SHP77 treated with DMSO at 0.1 percent for 48 hours (cell line): ENCODE data around the gene SHANK1.
A peak's percentile ranks its signal among the peaks of the same experiment; 100 is the strongest.

Experiments used
- DNase-seq: peaks from one replicate; lab custom pipeline; 2025; lab: John Stamatoyannopoulos, UW

The SHANK1 gene

GRCh38 chr19:50686310-50687032 is 33.1 kb downstream of the SHANK1 start:
- DNase-seq, result no peak

GRCh38 chr19:50679177-50680125 is 40.2 kb downstream of the SHANK1 start:
- peak; percentile 18 for DNase-seq

GRCh38 chr19:50678323-50678722 is 41.3 kb downstream of the SHANK1 start:
- no peak for DNase-seq

DNA sequence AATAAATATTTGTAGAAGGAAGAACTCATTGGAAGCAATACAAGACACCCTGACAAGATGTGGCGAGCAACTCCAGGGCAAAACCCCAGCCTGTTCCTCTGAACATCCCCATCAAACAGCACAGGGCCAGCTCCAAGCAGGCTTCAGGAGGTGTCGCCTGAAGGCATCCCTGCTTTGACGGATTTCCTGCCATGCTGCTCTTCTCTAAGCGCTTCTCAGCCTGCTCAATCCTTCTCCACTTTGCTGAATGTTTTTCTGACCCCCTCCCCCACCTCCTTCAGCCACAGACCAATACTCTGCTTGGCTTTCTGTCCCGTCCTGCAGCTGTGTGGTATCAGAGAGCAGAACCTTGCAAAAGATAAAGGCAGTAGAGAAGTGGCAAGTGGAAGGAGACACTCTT is 42.0 kb downstream of the SHANK1 start:
- no peak for DNase-seq

DNA sequence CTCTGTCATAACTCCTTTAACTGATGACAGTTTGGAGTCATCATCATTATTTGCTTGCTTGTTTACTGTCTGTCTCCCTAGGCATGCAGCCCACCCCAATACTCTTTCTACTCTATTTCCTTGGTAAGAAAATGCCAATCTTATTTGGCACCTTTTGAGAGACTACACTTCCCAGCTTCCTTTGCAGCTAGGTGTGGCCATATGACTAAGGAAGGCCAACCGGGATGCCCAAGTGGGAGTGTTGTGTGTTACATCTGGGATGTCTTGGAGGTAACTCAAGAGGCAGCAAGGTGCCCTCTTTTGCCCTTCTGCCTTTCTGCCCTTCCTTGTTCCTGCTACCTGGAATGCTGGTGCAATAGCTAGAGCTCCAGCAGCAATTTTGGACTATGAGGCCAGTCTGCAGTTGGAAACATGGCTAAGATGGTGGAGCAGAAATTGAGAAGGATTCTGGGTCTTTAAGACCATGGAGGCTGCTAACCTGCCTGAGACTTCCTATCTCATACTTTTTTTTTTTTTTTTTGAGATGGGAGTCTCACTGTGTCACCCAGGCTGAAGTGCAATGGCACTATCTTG is 42.9 kb downstream of the SHANK1 start:
- no peak for DNase-seq

DNA sequence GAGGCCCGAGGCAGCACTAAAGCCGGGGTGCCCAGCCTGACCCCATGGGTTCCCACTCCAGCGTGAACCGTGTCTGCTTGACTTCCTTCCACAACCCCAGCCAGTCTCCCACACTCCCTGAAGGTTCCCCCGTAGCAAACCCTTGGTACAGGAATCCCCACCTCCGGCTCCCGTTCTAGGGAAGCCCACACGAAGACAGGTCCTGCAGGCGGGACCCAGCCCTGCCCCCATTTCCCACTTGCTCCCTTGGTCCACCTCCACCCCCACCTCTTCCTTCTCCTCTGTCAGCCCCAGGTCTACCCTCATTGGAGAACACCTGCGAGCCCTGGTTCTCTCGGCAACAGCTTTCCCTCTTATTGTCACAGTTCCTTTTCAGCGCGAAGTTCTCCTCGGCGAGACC is 46.5 kb downstream of the SHANK1 start:
- DNase-seq, result no peak

DNA sequence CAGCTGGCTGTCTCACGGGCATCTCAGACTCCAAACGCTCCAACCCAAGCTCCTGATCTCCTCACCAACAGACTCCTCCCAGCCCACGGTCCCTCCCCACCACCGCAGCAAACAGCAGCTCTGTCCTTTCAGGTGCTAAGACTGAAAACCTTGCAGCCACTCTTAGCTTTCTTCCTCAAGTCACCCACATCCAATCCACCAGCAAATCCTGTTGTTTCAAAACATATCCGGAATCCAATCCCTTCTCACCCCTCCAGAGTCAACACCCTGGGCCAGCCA is 49.6 kb downstream of the SHANK1 start:
- DNase-seq, result no peak

GRCh38 chr19:50669302-50670101 is 50.1 kb downstream of the SHANK1 start:
- no peak for DNase-seq

- DNase-seq, result no peak
These were observed 50.7 kb downstream of the SHANK1 start for GRCh38 chr19:50668879-50669278.

GRCh38 chr19:50668416-50668815 is 51.2 kb downstream of the SHANK1 start:
- no peak for DNase-seq

DNA sequence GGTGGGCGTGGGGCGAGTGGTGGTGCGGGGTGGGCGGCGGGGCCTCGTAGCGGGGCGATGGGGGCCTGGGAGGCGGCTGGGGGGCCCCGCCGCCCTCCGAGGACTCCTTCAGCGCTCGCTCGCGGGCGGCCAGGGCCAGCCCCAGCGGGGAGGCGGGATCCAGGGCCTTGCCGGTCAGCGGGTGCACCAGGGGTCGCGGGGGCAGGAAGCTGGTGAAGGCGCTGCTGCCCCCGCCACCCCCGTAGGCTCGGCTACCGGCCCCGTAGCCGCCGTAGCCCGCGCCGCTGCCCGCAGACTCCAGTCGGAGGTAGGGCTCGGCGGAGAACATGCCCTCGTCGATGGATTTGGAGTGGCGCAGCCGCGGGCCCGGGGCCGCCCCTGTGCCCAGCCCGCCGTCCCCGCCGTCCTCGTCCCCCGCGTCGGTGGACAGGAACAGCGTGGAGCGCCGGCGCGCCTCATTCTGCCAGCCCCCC is 51.8 kb downstream of the SHANK1 start:
- no peak for DNase-seq

DNA sequence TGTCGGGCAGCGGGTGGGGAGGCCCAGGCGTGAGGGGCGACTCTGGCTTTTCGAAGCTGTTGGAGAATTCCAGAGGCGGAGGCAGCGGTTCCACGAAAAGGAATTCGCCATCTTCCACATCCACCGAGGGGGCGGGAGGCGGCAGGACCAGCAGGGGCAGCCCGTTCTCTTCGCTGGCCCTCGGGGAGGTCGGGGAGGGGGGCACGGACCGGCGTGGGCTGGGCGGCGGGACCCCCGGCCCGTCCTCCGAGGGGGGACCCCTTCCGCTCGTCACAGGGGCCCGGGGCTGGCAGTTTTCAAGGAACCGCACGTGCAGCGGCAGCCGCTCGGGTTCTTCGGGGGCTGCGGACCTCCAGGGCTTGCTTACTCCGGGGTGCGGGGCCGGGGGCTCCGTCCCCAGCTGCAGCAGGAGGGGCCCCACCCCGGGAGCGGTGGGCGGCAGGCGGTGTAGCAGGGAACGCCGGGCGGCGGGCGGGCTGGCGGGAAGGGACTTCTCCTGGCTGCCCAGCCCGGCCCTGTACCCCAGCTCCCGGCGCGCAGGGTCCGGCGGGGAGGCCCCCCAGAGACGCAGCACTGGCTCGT is 52.3 kb downstream of the SHANK1 start:
- no peak for DNase-seq

DNA sequence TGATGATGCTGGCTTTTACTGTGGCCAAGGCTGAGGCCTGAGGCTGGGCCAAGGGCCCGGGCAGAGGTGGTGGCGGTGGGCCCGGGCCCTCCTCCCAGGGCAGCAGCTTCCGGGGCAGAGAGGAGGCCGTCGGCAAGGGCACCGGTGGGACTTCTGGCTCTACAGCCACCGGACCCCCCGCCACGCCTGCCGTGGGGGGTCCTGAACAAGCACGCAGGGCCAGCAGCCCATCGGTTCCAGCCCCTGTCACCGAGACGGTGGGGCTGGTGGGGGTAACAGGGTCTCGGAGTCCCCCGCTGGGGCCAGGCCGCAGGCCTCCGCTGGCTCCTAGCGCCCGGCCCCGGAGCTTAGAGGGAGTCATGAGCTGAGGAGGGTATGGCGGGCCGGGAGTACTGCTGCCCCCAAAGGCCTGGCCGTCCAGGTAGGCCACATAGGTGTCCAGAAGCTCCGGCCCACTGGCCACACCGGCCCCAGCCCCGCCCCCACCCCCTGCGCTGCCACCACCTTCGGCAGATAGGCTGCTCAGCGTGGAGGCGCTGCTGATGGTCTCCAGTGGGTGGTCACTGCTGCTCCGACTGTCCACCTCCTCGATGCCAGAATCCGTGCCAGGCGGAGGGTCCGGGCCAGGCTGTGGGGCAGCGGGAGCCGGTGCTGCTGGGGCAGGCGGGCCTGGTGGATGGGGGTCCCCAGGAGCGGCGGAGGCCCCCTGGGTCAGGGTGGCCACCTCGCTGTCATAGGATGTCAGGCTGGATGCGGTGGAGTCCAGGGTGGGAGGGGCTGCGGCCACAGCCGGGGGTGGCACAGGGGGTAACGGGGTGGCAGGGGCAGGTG is 53.0 kb downstream of the SHANK1 start:
- no peak for DNase-seq

GRCh38 chr19:50664204-50664603 is 55.4 kb downstream of the SHANK1 start:
- DNase-seq, result no peak

DNA sequence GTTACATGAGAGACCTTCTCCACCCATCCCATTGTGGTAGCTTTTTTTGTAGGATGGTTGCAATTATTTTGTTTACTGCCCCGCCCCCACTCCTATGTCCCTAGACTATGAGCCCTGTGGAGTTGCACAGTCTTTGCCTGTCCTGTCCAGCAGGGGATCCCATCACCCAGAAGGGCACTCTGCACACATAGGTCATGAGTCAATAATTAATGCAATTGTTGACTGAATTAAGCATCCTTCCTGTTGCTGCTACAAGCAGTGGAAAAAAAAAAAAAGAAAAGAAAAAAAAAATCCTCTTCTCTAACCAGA is 56.2 kb downstream of the SHANK1 start:
- no peak for DNase-seq

- no peak for DNase-seq
These were observed 56.7 kb downstream of the SHANK1 start for GRCh38 chr19:50662651-50663481.

GRCh38 chr19:50661766-50662650 is 57.6 kb downstream of the SHANK1 start:
- no peak for DNase-seq

DNA sequence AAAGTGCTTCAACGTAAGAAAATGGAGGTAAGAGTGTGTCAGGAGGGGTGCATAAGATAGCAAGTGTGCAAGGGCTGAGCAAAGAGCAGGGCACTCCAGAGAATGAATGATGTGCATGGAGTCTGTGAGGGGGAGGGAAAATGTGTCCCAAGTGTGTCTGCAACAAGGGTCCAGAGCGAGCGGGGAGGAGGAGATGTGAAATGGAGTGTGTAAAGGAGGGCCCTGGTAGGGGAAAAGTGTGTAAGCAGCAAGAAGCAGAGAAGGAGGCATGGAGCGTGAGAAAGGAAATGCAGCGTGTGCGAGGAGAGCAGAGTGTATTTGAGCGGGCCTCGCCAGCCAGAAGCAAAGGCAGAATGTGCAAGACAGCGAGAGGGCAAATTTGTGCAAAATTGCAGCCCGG is 58.6 kb downstream of the SHANK1 start:
- DNase-seq, result no peak

DNA sequence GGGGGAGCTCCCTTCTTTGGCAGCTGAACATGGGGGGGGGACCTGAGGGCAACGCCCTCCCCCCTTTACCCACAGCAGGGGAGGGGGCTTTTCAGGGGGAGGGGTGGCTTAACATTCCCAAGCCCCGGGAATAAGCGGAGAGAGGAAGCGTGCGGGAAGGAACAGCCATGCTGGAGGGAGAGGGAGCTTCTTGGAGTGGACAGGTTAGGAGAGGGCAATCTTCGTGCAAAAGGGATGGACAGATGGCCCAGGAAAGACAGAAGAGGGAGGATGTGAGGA is 59.6 kb downstream of the SHANK1 start:
- no peak for DNase-seq
